IPS-11a (cell line): ENCODE results near the gene TAC4.

Experiments used
- H3K4me3 ChIP-seq: one replicate; pipeline ENCODE4 v1.5.1; 2013; ENCODE audit warnings: low read depth, low read length, control low read depth

The TAC4 gene

GRCh38 chr17:49815761-49816281 lies 32.0 kb downstream of the TAC4 start:
- H3K4me3 ChIP-seq, result peak overlapping the region; percentile 18

GRCh38 chr17:49814781-49815529 lies 32.9 kb downstream of the TAC4 start:
- H3K4me3 ChIP-seq, result peak overlapping the region; percentile 18

GRCh38 chr17:49809056-49809455 lies 38.8 kb downstream of the TAC4 start:
- no peak overlapping the region for H3K4me3 ChIP-seq

GRCh38 chr17:49798738-49799137 lies 49.1 kb downstream of the TAC4 start:
- H3K4me3 ChIP-seq, result no peak overlapping the region

GRCh38 chr17:49798182-49798581 lies 49.7 kb downstream of the TAC4 start:
- no peak overlapping the region for H3K4me3 ChIP-seq

DNA sequence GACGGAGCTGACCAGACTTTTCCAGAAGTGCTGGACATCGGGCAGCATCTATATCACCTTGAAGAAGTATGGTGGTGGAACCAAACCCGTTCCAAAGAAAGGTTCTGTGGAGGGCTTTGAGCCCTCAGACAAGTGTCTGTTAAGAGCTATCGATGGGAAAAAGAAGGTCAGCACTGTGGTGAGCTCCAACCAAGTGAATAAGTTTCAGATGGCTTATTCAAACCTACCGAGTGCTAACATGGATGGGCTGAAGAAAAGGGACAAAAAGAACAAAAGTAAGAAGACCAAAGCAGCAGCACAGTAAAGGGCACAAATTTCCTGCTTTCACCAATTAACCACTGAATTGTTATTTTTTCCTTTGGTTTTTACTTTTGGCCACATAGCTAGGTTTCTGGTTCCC lies 52.5 kb downstream of the TAC4 start:
- no peak overlapping the region for H3K4me3 ChIP-seq

GRCh38 chr17:49793309-49793708 lies 54.6 kb downstream of the TAC4 start:
- no peak overlapping the region for H3K4me3 ChIP-seq

DNA sequence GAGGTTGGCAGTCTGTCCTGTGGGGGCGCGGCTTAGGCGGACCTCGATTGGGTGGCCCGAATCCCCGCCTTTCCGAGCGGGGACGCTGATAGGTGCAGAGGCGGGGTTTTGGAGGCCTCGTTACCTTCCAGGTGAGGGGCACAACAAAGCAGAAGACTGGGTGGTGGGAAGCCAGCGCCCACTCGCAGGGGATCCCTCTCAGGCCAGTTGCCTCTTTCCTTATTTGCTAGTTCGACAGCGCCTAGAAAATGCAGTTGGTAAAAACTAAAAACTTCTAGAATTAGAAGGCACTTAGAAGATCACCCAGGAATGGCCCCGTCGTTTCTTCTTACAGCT lies 58.7 kb downstream of the TAC4 start:
- peak overlapping the region; percentile 35 for H3K4me3 ChIP-seq

GRCh38 chr17:49788478-49789242 lies 59.2 kb downstream of the TAC4 start, which contains the start of gene KAT7:
KAT7 (plus strand) TSS chr17:49788681; CDS start chr17:49788835, 154 bp downstream.
- H3K4me3 ChIP-seq, result peak within 1 kb of the TSS; percentile 100
